ENCODE measurements around the gene KRT17. TPM values are rescaled to one million over a fixed set of nuclear protein-coding genes. Genes with fewer than 3 reads are reported as not detected.

Gene KRT17
- total and polyA plus RNA-seq, 10 of the 15 experiments (the other 5 are each of a cell fraction or from before 2014, with no cell fraction given) = 0.47 to 30.0 (median 2.5) TPM

GRCh38 chr17:41657936-41658335 is 33.6 kb upstream of the KRT17 start:
- Histone ChIP-seq H2AFZ (ENCODE audit: control insufficient read depth, low read depth, low read length) (no peak overlapping the region), H3K9ac (ENCODE audit: control insufficient read depth, insufficient read depth, low read length) (no peak overlapping the region), H3K9me3 (replicated peaks; ENCODE audit: control insufficient read depth, insufficient read depth, low read length) (no peaks in the 10 kb centered on the region), H3K4me3 (no peak overlapping the region), H3K4me1 (ENCODE audit: control insufficient read depth, insufficient read depth, low read length) (no peaks in the 10 kb centered on the region; the same call in 1 of the 2 replicates), H3K36me3 (ENCODE audit: control insufficient read depth in 2 of 2, insufficient read depth in 2 of 2, low read length in 1 of 2) (no peaks in the 10 kb centered on the region), H3K4me2 (ENCODE audit: control insufficient read depth, insufficient read depth) (no peak overlapping the region), H3K27me3 (replicated peaks in 1 of 2; ENCODE audit: control insufficient read depth in 2 of 2, insufficient read depth in 2 of 2, low read length in 1 of 2) (no peaks in the 10 kb centered on the region; a peak in 1 of 4 replicates), H3K27ac (ENCODE audit: control insufficient read depth, insufficient read depth) (no peak overlapping the region), H3K79me2 (ENCODE audit: control insufficient read depth, insufficient read depth, low read length) (no peaks in the 10 kb centered on the region), H4K20me1 (ENCODE audit: control insufficient read depth, insufficient read depth) (no peaks in the 10 kb centered on the region)
- POLR2A ChIA-PET = interaction anchor here (0.6 kb wide), 1 partner anchor 18 kb away, joined by 5 read pairs; no protein-coding TSS in a partner anchor
- no peak for FAIRE-seq
- intact Hi-C loops (cut with micrococcal nuclease; ENCODE audit: unreplicated experiment) = no loop called here
- WGBS (ENCODE audit: insufficient coverage, insufficient replicate concordance, low lambda C conversion rate, missing lambda C conversion rate) = 45% methylated on average over 12 of the region's 12 CpGs
- TF ChIP-seq E4F1 (IDR thresholded peaks at IDR 0.05; ENCODE audit: borderline replicate concordance, partially characterized antibody) (no peak), SMAD5 (IDR thresholded peaks at IDR 0.05; ENCODE audit: low read depth) (no peak), SREBF2 (IDR thresholded peaks at IDR 0.05; ENCODE audit: low read length) (no peak), USF1 (IDR thresholded peaks at IDR 0.05; ENCODE audit: borderline replicate concordance, extremely low read length, insufficient read depth, low read depth, low read length) (no peak), ZNF217 (IDR thresholded peaks at IDR 0.05) (no peak), NR2C2 (IDR thresholded peaks at IDR 0.05; ENCODE audit: borderline replicate concordance, control insufficient read depth, insufficient read length, low read depth) (no peak), E2F4 (IDR thresholded peaks at IDR 0.05; ENCODE audit: low read depth, low read length) (no peak), E2F8 (IDR thresholded peaks at IDR 0.05; ENCODE audit: low read depth, partially characterized antibody) (no peak), BACH1 (IDR thresholded peaks at IDR 0.05; ENCODE audit: borderline replicate concordance) (no peak), ZNF274 (IDR thresholded peaks at IDR 0.05; ENCODE audit: insufficient read depth, insufficient read length) (no peak), POLR2AphosphoS5 (IDR thresholded peaks at IDR 0.05; ENCODE audit: low read length) (no peak), RB1 (IDR thresholded peaks at IDR 0.05; ENCODE audit: borderline replicate concordance) (no peak), ELK1 (IDR thresholded peaks at IDR 0.05; ENCODE audit: low read depth, low read length) (no peak), MTA2 (IDR thresholded peaks at IDR 0.05; ENCODE audit: low read depth) (no peak), MEF2A (IDR thresholded peaks at IDR 0.05; ENCODE audit: insufficient read depth, low read depth, low read length) (no peak), ZSCAN29 (IDR thresholded peaks at IDR 0.05) (no peak)
- no peak for ATAC-seq
- DNase-seq (ENCODE audit: low read depth, low spot score) = no peak
- BruUV-seq (replicated peaks) = no TSS peak
- RAD21 ChIA-PET (ENCODE audit: unreplicated experiment) = no interaction called here
- SMC1A ChIA-PET (ENCODE audit: uncharacterized antibody, unreplicated experiment) = interaction anchor here (0.9 kb wide), 1 partner anchor 8 kb away, joined by 3 read pairs; no protein-coding TSS in a partner anchor
- CTCF ChIA-PET = interaction anchor here (0.9 to 12.0 kb wide), 3 partner anchors 8 to 12 kb away, joined by 3 to 420 read pairs (median 4); no protein-coding TSS in a partner anchor
- in situ Hi-C loops (cut with MboI) = no loop called here
